ENCODE results near the gene C8B. TPM values are rescaled to one million over a fixed set of nuclear protein-coding genes. Genes with fewer than 3 reads are reported as not detected.

C8B gene
- total RNA-seq, 2 experiments from 2014 or later: not detected

- Mint-ChIP-seq H3K4me1 (ENCODE audit: low read depth) (no peaks in the 10 kb centered on the region), H3K9me3 (ENCODE audit: insufficient read depth) (no peaks in the 10 kb centered on the region), H3K4me3 (no peak overlapping the region), H3K36me3 (ENCODE audit: low read depth) (no peaks in the 10 kb centered on the region), H3K27ac (no peak overlapping the region), H3K27me3 (ENCODE audit: low read depth) (no peaks in the 10 kb centered on the region)
- CTCF ChIA-PET: no interaction called here
- ATAC-seq: no peak
- POLR2A ChIA-PET: no interaction called here
- DNase-seq: no peak
These were observed 43.3 kb downstream of the C8B start for GRCh38 chr1:56922507-56922906.

GRCh38 chr1:56922070-56922469 is 43.7 kb downstream of the C8B start:
- no peak for ATAC-seq
- Mint-ChIP-seq H3K4me3 (no peak overlapping the region), H3K36me3 (ENCODE audit: low read depth) (no peaks in the 10 kb centered on the region), H3K4me1 (ENCODE audit: low read depth) (no peaks in the 10 kb centered on the region), H3K27ac (no peak overlapping the region), H3K9me3 (ENCODE audit: insufficient read depth) (no peaks in the 10 kb centered on the region), H3K27me3 (ENCODE audit: low read depth) (no peaks in the 10 kb centered on the region)
- ChIA-PET POLR2A (no interaction called here), CTCF (no interaction called here)
- DNase-seq: no peak

GRCh38 chr1:56921479-56921878 is 44.3 kb downstream of the C8B start:
- no peaks in the 10 kb centered on the region for H3K9me3 Mint-ChIP-seq (ENCODE audit: insufficient read depth)
- ATAC-seq (no peak), DNase-seq (no peak)
- H3K27me3 Mint-ChIP-seq (ENCODE audit: low read depth): no peaks in the 10 kb centered on the region
- H3K36me3 Mint-ChIP-seq (ENCODE audit: low read depth): no peaks in the 10 kb centered on the region
- no peaks in the 10 kb centered on the region for H3K4me1 Mint-ChIP-seq (ENCODE audit: low read depth)
- ChIA-PET POLR2A (no interaction called here), CTCF (no interaction called here)
- no peak overlapping the region for H3K27ac Mint-ChIP-seq
- no peak overlapping the region for H3K4me3 Mint-ChIP-seq

GRCh38 chr1:56920591-56921001 is 45.2 kb downstream of the C8B start:
- ChIA-PET CTCF (no interaction called here), POLR2A (no interaction called here)
- H3K9me3 Mint-ChIP-seq (ENCODE audit: insufficient read depth): no peaks in the 10 kb centered on the region

GRCh38 chr1:56917356-56917755 is 48.5 kb downstream of the C8B start:
- H3K27ac Mint-ChIP-seq: no peak overlapping the region
- no peaks in the 10 kb centered on the region for H3K36me3 Mint-ChIP-seq (ENCODE audit: low read depth)
- CTCF ChIA-PET: no interaction called here

More at GRCh38 chr1:56920591-56921001, 45.2 kb downstream of the C8B start:
- no peaks in the 10 kb centered on the region for H3K36me3 Mint-ChIP-seq (ENCODE audit: low read depth)
- ATAC-seq (no peak), DNase-seq (no peak)
- H3K27me3 Mint-ChIP-seq (ENCODE audit: low read depth): no peaks in the 10 kb centered on the region
- no peak overlapping the region for H3K27ac Mint-ChIP-seq
- no peak overlapping the region for H3K4me3 Mint-ChIP-seq
- no peaks in the 10 kb centered on the region for H3K4me1 Mint-ChIP-seq (ENCODE audit: low read depth)

GRCh38 chr1:56916630-56917029 is 49.2 kb downstream of the C8B start:
- H3K9me3 Mint-ChIP-seq (ENCODE audit: insufficient read depth): no peaks in the 10 kb centered on the region
- ATAC-seq (no peak), DNase-seq (no peak)
- H3K27me3 Mint-ChIP-seq (ENCODE audit: low read depth): no peaks in the 10 kb centered on the region
- POLR2A ChIA-PET: no interaction called here
- no peaks in the 10 kb centered on the region for H3K36me3 Mint-ChIP-seq (ENCODE audit: low read depth)
- no peaks in the 10 kb centered on the region for H3K4me1 Mint-ChIP-seq (ENCODE audit: low read depth)
- H3K27ac Mint-ChIP-seq: no peak overlapping the region
- no peak overlapping the region for H3K4me3 Mint-ChIP-seq
- CTCF ChIA-PET: no interaction called here

More at GRCh38 chr1:56917356-56917755, 48.5 kb downstream of the C8B start:
- no peak overlapping the region for H3K4me3 Mint-ChIP-seq
- POLR2A ChIA-PET: no interaction called here
- H3K27me3 Mint-ChIP-seq (ENCODE audit: low read depth): no peaks in the 10 kb centered on the region
- no peaks in the 10 kb centered on the region for H3K4me1 Mint-ChIP-seq (ENCODE audit: low read depth)
- no peak for ATAC-seq
- H3K9me3 Mint-ChIP-seq (ENCODE audit: insufficient read depth): no peaks in the 10 kb centered on the region
- DNase-seq: no peak

GRCh38 chr1:56915960-56916359 is 49.9 kb downstream of the C8B start:
- DNase-seq (no peak), ATAC-seq (no peak)
- Mint-ChIP-seq H3K27ac (no peak overlapping the region), H3K9me3 (ENCODE audit: insufficient read depth) (no peaks in the 10 kb centered on the region), H3K27me3 (ENCODE audit: low read depth) (no peaks in the 10 kb centered on the region), H3K4me3 (no peak overlapping the region), H3K4me1 (ENCODE audit: low read depth) (no peaks in the 10 kb centered on the region), H3K36me3 (ENCODE audit: low read depth) (no peaks in the 10 kb centered on the region)
- ChIA-PET POLR2A (no interaction called here), CTCF (no interaction called here)

- H3K27ac Mint-ChIP-seq: no peak overlapping the region
- no peaks in the 10 kb centered on the region for H3K4me1 Mint-ChIP-seq (ENCODE audit: low read depth)
- CTCF ChIA-PET: no interaction called here
- H3K9me3 Mint-ChIP-seq (ENCODE audit: insufficient read depth): no peaks in the 10 kb centered on the region
- no peaks in the 10 kb centered on the region for H3K36me3 Mint-ChIP-seq (ENCODE audit: low read depth)
- POLR2A ChIA-PET: no interaction called here
- no peaks in the 10 kb centered on the region for H3K27me3 Mint-ChIP-seq (ENCODE audit: low read depth)
- H3K4me3 Mint-ChIP-seq: no peak overlapping the region
- DNase-seq: no peak
- no peak for ATAC-seq
These were observed 53.5 kb downstream of the C8B start for GRCh38 chr1:56912325-56912724.

- ChIA-PET CTCF (no interaction called here), POLR2A (no interaction called here)
- DNase-seq (no peak), ATAC-seq (no peak)
- Mint-ChIP-seq H3K4me3 (no peak overlapping the region), H3K9me3 (ENCODE audit: insufficient read depth) (no peaks in the 10 kb centered on the region), H3K27ac (no peak overlapping the region), H3K27me3 (ENCODE audit: low read depth) (no peaks in the 10 kb centered on the region), H3K36me3 (ENCODE audit: low read depth) (no peaks in the 10 kb centered on the region), H3K4me1 (ENCODE audit: low read depth) (no peaks in the 10 kb centered on the region)
These were observed 54.5 kb downstream of the C8B start for GRCh38 chr1:56911098-56911938.

GRCh38 chr1:56910441-56910985 is 55.3 kb downstream of the C8B start:
- no peaks in the 10 kb centered on the region for H3K27me3 Mint-ChIP-seq (ENCODE audit: low read depth)
- H3K4me1 Mint-ChIP-seq (ENCODE audit: low read depth): no peaks in the 10 kb centered on the region
- ATAC-seq (no peak), DNase-seq (no peak)
- no peak overlapping the region for H3K4me3 Mint-ChIP-seq
- ChIA-PET POLR2A (no interaction called here), CTCF (no interaction called here)
- H3K9me3 Mint-ChIP-seq (ENCODE audit: insufficient read depth): no peaks in the 10 kb centered on the region
- H3K36me3 Mint-ChIP-seq (ENCODE audit: low read depth): no peaks in the 10 kb centered on the region
- H3K27ac Mint-ChIP-seq: no peak overlapping the region

- POLR2A ChIA-PET: no interaction called here
- Mint-ChIP-seq H3K4me1 (ENCODE audit: low read depth) (no peaks in the 10 kb centered on the region), H3K27ac (no peak overlapping the region), H3K9me3 (ENCODE audit: insufficient read depth) (no peaks in the 10 kb centered on the region), H3K4me3 (no peak overlapping the region), H3K36me3 (ENCODE audit: low read depth) (no peaks in the 10 kb centered on the region), H3K27me3 (ENCODE audit: low read depth) (no peaks in the 10 kb centered on the region)
- CTCF ChIA-PET: no interaction called here
- no peak for DNase-seq
- ATAC-seq: no peak
These were observed 57.1 kb downstream of the C8B start for GRCh38 chr1:56908619-56909221.

GRCh38 chr1:56905667-56906066 is 60.1 kb downstream of the C8B start:
- CTCF ChIA-PET: no interaction called here
- DNase-seq: no peak
- Mint-ChIP-seq H3K27ac (no peak overlapping the region), H3K4me1 (ENCODE audit: low read depth) (no peaks in the 10 kb centered on the region), H3K27me3 (ENCODE audit: low read depth) (no peaks in the 10 kb centered on the region), H3K4me3 (no peak overlapping the region), H3K9me3 (ENCODE audit: insufficient read depth) (no peaks in the 10 kb centered on the region), H3K36me3 (ENCODE audit: low read depth) (no peaks in the 10 kb centered on the region)
- POLR2A ChIA-PET: no interaction called here
- no peak for ATAC-seq

Data from activated CD8-positive, alpha-beta T cell treated with anti-CD3 and anti-CD28 coated beads, Interleukin-2, amount 10 ng/mL, durations not matched to agents 7 days and 5 days (primary cell).